Rectal smooth muscle tissue (tissue), 1 donor: ENCODE results near the gene TMOD3.

Source experiments
- H3K27ac ChIP-seq: one replicate; pipeline ENCODE4 v1.7.0; 2013; ENCODE audit warnings: low read depth, low read length, inconsistent platforms
- H3K27me3 ChIP-seq: one replicate; pipeline ENCODE4 v1.7.0; 2013; ENCODE audit warnings: low read length; ENCODE audit not compliant: control insufficient read depth, insufficient read depth
- H3K36me3 ChIP-seq: one replicate; pipeline ENCODE4 v1.7.0; 2013; ENCODE audit warnings: low read length; ENCODE audit not compliant: control insufficient read depth, insufficient read depth
- H3K4me1 ChIP-seq: one replicate; pipeline ENCODE4 v1.7.0; 2013; ENCODE audit warnings: low read length; ENCODE audit not compliant: control insufficient read depth, insufficient read depth
- H3K4me3 ChIP-seq: one replicate; pipeline ENCODE4 v1.7.0; 2013; ENCODE audit warnings: low read length
- H3K9ac ChIP-seq: one replicate; pipeline ENCODE4 v1.7.0; 2013; ENCODE audit warnings: low read length

The TMOD3 gene

GRCh38 chr15:51801391-51801835, 28.0 kb upstream of the TMOD3 start:
- Histone ChIP-seq H3K4me3 (no peak overlapping the region), H3K9ac (no peak overlapping the region), H3K27me3 (no peaks in the 10 kb centered on the region), H3K27ac (no peak overlapping the region), H3K36me3 (peaks cover 15% of the 10 kb centered on the region), H3K4me1 (no peaks in the 10 kb centered on the region)

DNA sequence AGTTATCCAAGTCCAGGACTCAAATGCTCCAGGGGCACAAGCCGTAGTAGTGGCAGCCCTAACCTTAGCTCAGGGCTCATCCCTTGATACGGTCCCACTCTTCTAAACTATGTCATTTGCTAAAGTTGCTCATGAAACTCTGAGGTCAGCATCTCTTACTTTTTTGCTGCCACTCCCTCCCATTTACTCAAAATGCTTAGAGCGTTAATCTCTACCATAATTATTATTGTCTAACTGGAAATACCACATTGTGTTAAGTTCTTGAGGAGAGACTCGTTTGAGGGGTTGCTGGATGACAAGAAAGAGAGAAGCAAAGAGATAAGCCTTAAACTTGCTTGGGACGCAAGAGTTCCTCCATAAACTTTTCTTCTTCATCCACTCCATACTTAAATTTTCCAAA, 26.9 kb upstream of the TMOD3 start:
- H3K4me3 ChIP-seq = no peak overlapping the region
- H3K36me3 ChIP-seq = peaks cover 19% of the 10 kb centered on the region
- H3K9ac ChIP-seq = no peak overlapping the region
- no peak overlapping the region for H3K27ac ChIP-seq
- no peaks in the 10 kb centered on the region for H3K4me1 ChIP-seq
- H3K27me3 ChIP-seq = no peaks in the 10 kb centered on the region

DNA sequence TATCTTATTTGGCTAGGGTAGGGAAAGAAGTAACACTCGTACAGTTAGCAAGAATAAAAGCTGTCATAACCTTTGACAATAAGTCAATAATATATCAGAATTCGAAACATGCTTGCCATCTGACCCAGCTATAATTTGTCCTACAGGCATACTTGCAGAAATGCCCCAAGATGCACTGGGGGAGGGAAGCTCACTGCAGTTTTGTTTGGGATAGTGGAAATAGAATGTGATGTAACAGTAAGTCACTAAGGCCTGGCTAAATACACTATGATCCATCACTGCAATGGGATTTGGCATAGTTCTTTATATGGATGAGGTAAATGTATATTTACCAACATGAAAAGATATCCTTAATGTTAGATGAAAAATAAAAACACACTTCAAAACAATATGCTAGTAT, 25.5 kb upstream of the TMOD3 start:
- Histone ChIP-seq H3K9ac (peak overlapping the region; percentile 21), H3K36me3 (peaks cover 10% of the 10 kb centered on the region), H3K4me1 (no peaks in the 10 kb centered on the region), H3K27me3 (no peaks in the 10 kb centered on the region), H3K27ac (no peak overlapping the region), H3K4me3 (no peak overlapping the region)

DNA sequence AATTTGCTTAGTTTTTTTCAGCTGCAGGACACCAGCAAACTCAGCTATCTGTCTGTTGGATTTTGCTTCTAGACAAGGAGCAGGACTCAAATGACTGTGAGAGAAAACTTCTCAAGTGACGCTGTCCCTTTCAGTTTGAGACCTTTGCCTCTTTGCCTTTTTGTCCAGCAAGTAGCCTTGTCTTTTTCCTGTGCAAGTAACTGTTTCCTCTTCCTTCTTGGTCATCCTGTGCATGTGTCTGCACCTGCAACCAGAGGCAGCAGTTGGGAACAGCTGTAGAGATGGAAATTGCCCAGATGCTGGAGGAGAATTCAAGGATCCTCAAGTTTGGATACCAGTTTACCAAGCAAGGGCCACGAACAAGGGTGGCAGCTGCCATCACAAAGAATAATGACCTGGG, 23.3 kb upstream of the TMOD3 start:
- H3K27me3 ChIP-seq = no peaks in the 10 kb centered on the region
- H3K4me3 ChIP-seq = no peak overlapping the region
- no peaks in the 10 kb centered on the region for H3K4me1 ChIP-seq
- H3K27ac ChIP-seq = no peak overlapping the region
- H3K36me3 ChIP-seq = peaks cover 14% of the 10 kb centered on the region
- H3K9ac ChIP-seq = no peak overlapping the region

- H3K4me1 ChIP-seq = no peaks in the 10 kb centered on the region
- H3K27me3 ChIP-seq = no peaks in the 10 kb centered on the region
- no peak overlapping the region for H3K9ac ChIP-seq
- peaks cover 12% of the 10 kb centered on the region for H3K36me3 ChIP-seq
- no peak overlapping the region for H3K27ac ChIP-seq
- no peak overlapping the region for H3K4me3 ChIP-seq
Measured at GRCh38 chr15:51809457-51809856, 20.0 kb upstream of the TMOD3 start.

GRCh38 chr15:51812598-51812997, 16.9 kb upstream of the TMOD3 start:
- H3K27me3 ChIP-seq = no peaks in the 10 kb centered on the region
- no peak overlapping the region for H3K27ac ChIP-seq
- no peak overlapping the region for H3K9ac ChIP-seq
- no peaks in the 10 kb centered on the region for H3K4me1 ChIP-seq
- H3K36me3 ChIP-seq = peaks cover 4% of the 10 kb centered on the region
- H3K4me3 ChIP-seq = no peak overlapping the region

DNA sequence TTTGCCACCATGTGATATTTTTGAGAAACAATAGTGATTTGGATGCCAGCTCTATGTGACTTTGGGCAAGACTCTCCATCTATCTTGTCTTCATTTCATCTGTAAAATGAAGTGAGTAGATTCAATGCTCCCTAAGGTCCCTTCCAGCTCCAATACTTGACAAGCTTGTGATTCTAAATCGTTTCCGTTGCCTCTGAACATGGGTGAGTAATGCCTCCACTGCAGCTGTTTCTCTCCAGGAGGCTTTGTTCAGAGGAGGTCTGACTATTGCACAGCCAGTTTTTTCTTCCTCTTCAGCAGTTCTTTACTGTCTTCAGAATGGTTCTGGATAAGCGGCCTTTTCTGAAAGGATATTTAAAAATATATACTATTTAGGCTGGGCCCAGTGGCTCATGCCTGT, 14.8 kb upstream of the TMOD3 start:
- Histone ChIP-seq H3K4me1 (no peaks in the 10 kb centered on the region), H3K36me3 (peaks cover under 1% of the 10 kb centered on the region), H3K9ac (no peak overlapping the region), H3K27me3 (no peaks in the 10 kb centered on the region), H3K27ac (no peak overlapping the region), H3K4me3 (no peak overlapping the region)

- Histone ChIP-seq H3K4me1 (no peaks in the 10 kb centered on the region), H3K27ac (no peak overlapping the region), H3K36me3 (no peaks in the 10 kb centered on the region), H3K4me3 (no peak overlapping the region), H3K27me3 (no peaks in the 10 kb centered on the region), H3K9ac (no peak overlapping the region)
Measured at GRCh38 chr15:51816611-51817010, 12.8 kb upstream of the TMOD3 start.

- Histone ChIP-seq H3K27ac (no peak overlapping the region), H3K4me1 (no peaks in the 10 kb centered on the region), H3K27me3 (no peaks in the 10 kb centered on the region), H3K36me3 (no peaks in the 10 kb centered on the region), H3K4me3 (no peak overlapping the region), H3K9ac (no peak overlapping the region)
Measured at GRCh38 chr15:51818150-51818549, 11.3 kb upstream of the TMOD3 start.

GRCh38 chr15:51825698-51826097, 3.8 kb upstream of the TMOD3 start:
- no peaks in the 10 kb centered on the region for H3K27me3 ChIP-seq
- H3K4me1 ChIP-seq = no peaks in the 10 kb centered on the region
- no peaks in the 10 kb centered on the region for H3K36me3 ChIP-seq
- no peak overlapping the region for H3K9ac ChIP-seq
- no peak overlapping the region for H3K4me3 ChIP-seq
- no peak overlapping the region for H3K27ac ChIP-seq

GRCh38 chr15:51828621-51829375, 655 bp upstream of the TMOD3 start:
- H3K4me1 ChIP-seq = peaks cover 4% of the 10 kb centered on the region
- H3K27me3 ChIP-seq = no peaks in the 10 kb centered on the region
- peak overlapping the region; percentile 84 for H3K4me3 ChIP-seq
- H3K9ac ChIP-seq = no peak overlapping the region
- no peaks in the 10 kb centered on the region for H3K36me3 ChIP-seq
- H3K27ac ChIP-seq = peak overlapping the region; percentile 81

GRCh38 chr15:51830276-51830806, 888 bp downstream of the TMOD3 start:
- Histone ChIP-seq H3K27ac (peak overlapping the region; percentile 81), H3K4me3 (peak overlapping the region; percentile 84), H3K36me3 (no peaks in the 10 kb centered on the region), H3K4me1 (peaks cover 4% of the 10 kb centered on the region), H3K9ac (peak overlapping the region; percentile 59), H3K27me3 (no peaks in the 10 kb centered on the region)

- H3K36me3 ChIP-seq = no peaks in the 10 kb centered on the region
- no peak overlapping the region for H3K27ac ChIP-seq
Measured at GRCh38 chr15:51833772-51834171, 4.3 kb downstream of the TMOD3 start.

More at GRCh38 chr15:51833772-51834171, 4.3 kb downstream of the TMOD3 start:
- H3K4me3 ChIP-seq = no peak overlapping the region
- H3K9ac ChIP-seq = no peak overlapping the region
- peaks cover 4% of the 10 kb centered on the region for H3K4me1 ChIP-seq
- no peaks in the 10 kb centered on the region for H3K27me3 ChIP-seq
